Sigmoid colon (tissue), 4 donors: ENCODE measurements around the gene GPR32.

Source experiments
- EP300 ChIP-seq, 4 donors: sonication (generic); formaldehyde crosslinking; IDR thresholded peaks; one replicate each; pipeline ENCODE4 v1.6.1; 2017; ENCODE audit warnings: antibody characterized with exemption in 4 of 4
- POLR2A ChIP-seq, 2 donors: fragments of 450-650 bp; IDR thresholded peaks; one replicate each; pipeline ENCODE4 v1.6.1; 2016; ENCODE audit warnings: antibody characterized with exemption in 2 of 2, mild to moderate bottlenecking in 2 of 2, moderate library complexity in 2 of 2
- POLR2AphosphoS5 ChIP-seq, 4 donors: sonication (generic); formaldehyde crosslinking; IDR thresholded peaks; one replicate each; pipeline ENCODE4 v1.6.1; 2017; ENCODE audit warnings: antibody characterized with exemption in 4 of 4
- TF ChIP-seq, protein P1 (sequence below), 4 experiments: fragments of 450-650 bp in 3 of 4; fragments of 200-600 bp in 1 of 4; IDR thresholded peaks; one replicate each; pipeline ENCODE4 v1.5.1; 2016 to 2019; ENCODE audit warnings: antibody characterized with exemption in 4 of 4, mild to moderate bottlenecking in 3 of 4, moderate library complexity in 2 of 4

- TF ChIP-seq, protein P1, sequence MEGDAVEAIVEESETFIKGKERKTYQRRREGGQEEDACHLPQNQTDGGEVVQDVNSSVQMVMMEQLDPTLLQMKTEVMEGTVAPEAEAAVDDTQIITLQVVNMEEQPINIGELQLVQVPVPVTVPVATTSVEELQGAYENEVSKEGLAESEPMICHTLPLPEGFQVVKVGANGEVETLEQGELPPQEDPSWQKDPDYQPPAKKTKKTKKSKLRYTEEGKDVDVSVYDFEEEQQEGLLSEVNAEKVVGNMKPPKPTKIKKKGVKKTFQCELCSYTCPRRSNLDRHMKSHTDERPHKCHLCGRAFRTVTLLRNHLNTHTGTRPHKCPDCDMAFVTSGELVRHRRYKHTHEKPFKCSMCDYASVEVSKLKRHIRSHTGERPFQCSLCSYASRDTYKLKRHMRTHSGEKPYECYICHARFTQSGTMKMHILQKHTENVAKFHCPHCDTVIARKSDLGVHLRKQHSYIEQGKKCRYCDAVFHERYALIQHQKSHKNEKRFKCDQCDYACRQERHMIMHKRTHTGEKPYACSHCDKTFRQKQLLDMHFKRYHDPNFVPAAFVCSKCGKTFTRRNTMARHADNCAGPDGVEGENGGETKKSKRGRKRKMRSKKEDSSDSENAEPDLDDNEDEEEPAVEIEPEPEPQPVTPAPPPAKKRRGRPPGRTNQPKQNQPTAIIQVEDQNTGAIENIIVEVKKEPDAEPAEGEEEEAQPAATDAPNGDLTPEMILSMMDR (IDR thresholded peaks at IDR 0.05) = no peak
- TF ChIP-seq POLR2AphosphoS5 (IDR thresholded peaks at IDR 0.05) = no peak
- no peak for TF ChIP-seq EP300 (IDR thresholded peaks at IDR 0.05)
- no peak for TF ChIP-seq POLR2A (IDR thresholded peaks at IDR 0.05)
These were observed 29.2 kb downstream of the GPR32 start for GRCh38 chr19:50799547-50799851.
